Astrocyte (in vitro differentiated cells and primary cell): ENCODE data around the gene NFAM1. TPM values are rescaled to one million over a fixed set of nuclear protein-coding genes. Genes with fewer than 3 reads are reported as not detected.

Experiments
- DNase-seq: peaks from one replicate; pipeline ENCODE4 v3.0.0-alpha.2; 2010; ENCODE audit warnings: low read depth
- FAIRE-seq: peaks from 2 replicates; lab custom pipeline; 2011; peaks lifted over from hg19 to GRCh38; lab: Jason Lieb, UNC
- H2AFZ ChIP-seq: 2 replicates; pipeline ENCODE4 v1.6.0; 2012; ENCODE audit warnings: low read depth, low read length, inconsistent platforms
- H3K27ac ChIP-seq: 2 replicates; pipeline ENCODE4 v1.5.1; 2011; ENCODE audit warnings: low read depth, low read length, inconsistent platforms
- H3K27me3 ChIP-seq: 2 replicates; pipeline ENCODE4 v1.6.0; 2011; ENCODE audit warnings: low read length, inconsistent platforms; ENCODE audit not compliant: insufficient read depth
- H3K36me3 ChIP-seq: 2 replicates; pipeline ENCODE4 v1.5.1; 2011; ENCODE audit warnings: low read length, inconsistent platforms; ENCODE audit not compliant: insufficient read depth
- H3K4me1 ChIP-seq: 2 replicates; pipeline ENCODE4 v1.5.1; 2011; ENCODE audit warnings: low read length, inconsistent platforms; ENCODE audit not compliant: insufficient read depth
- H3K4me2 ChIP-seq: 2 replicates; pipeline ENCODE4 v1.6.0; 2012; ENCODE audit warnings: low read length, inconsistent platforms
- H3K4me3 ChIP-seq: 2 replicates; pipeline ENCODE4 v1.5.1; 2011; ENCODE audit warnings: low read depth, mild to moderate bottlenecking, low read length, inconsistent platforms; ENCODE audit not compliant: insufficient read depth
- H3K79me2 ChIP-seq: 2 replicates; pipeline ENCODE4 v1.6.0; 2012; ENCODE audit warnings: mild to moderate bottlenecking, low read length, inconsistent platforms; ENCODE audit not compliant: insufficient read depth
- H3K9ac ChIP-seq: 2 replicates; pipeline ENCODE4 v1.6.0; 2012; ENCODE audit warnings: mild to moderate bottlenecking, low read length, inconsistent platforms
- H3K9me3 ChIP-seq: 2 replicates; pipeline ENCODE4 v1.5.1; 2012; ENCODE audit warnings: low read depth, mild to moderate bottlenecking, low read length, inconsistent platforms; ENCODE audit not compliant: insufficient read depth
- H4K20me1 ChIP-seq: 2 replicates; pipeline ENCODE4 v1.6.0; 2012; ENCODE audit warnings: low read length, inconsistent platforms; ENCODE audit not compliant: insufficient read depth
- H3K27ac Mint-ChIP-seq: one replicate; pipeline ENCODE4 v1.8.0; 2021; ENCODE audit warnings: mild to moderate bottlenecking, mixed read lengths; ENCODE audit not compliant: unreplicated experiment
- H3K27me3 Mint-ChIP-seq: one replicate; pipeline ENCODE4 v1.8.0; 2021; ENCODE audit warnings: low read depth, mixed read lengths; ENCODE audit not compliant: unreplicated experiment
- H3K36me3 Mint-ChIP-seq: one replicate; pipeline ENCODE4 v1.8.0; 2021; ENCODE audit warnings: low read depth, mixed read lengths; ENCODE audit not compliant: unreplicated experiment
- H3K4me1 Mint-ChIP-seq: one replicate; pipeline ENCODE4 v1.8.0; 2021; ENCODE audit warnings: low read depth, mixed read lengths; ENCODE audit not compliant: unreplicated experiment
- H3K4me3 Mint-ChIP-seq: one replicate; pipeline ENCODE4 v1.8.0; 2021; ENCODE audit warnings: mild to moderate bottlenecking, moderate library complexity, mixed read lengths; ENCODE audit not compliant: unreplicated experiment
- H3K9me3 Mint-ChIP-seq: one replicate; pipeline ENCODE4 v1.8.0; 2021; ENCODE audit warnings: mild to moderate bottlenecking, mixed read lengths; ENCODE audit not compliant: unreplicated experiment
- EZH2 ChIP-seq: IDR thresholded peaks from 2 replicates; pipeline ENCODE4 v1.6.1; 2012; ENCODE audit warnings: mild to moderate bottlenecking, low read length, inconsistent platforms; ENCODE audit not compliant: insufficient read depth
- total RNA-seq: library from RNA; stranded (reverse); gene quantifications from 2 replicates; pipeline ENCODE4 v1.2.1, GENCODE V29; 2021
- TF ChIP-seq, protein P1 (sequence below): IDR thresholded peaks from 2 replicates; pipeline ENCODE4 v1.5.1; 2011; ENCODE audit warnings: low read depth, mild to moderate bottlenecking, inconsistent platforms, low read length, moderate library complexity; ENCODE audit not compliant: insufficient read depth

NFAM1 gene
- total RNA-seq, 1 donor from 2014 or later: 0.07 TPM

DNA sequence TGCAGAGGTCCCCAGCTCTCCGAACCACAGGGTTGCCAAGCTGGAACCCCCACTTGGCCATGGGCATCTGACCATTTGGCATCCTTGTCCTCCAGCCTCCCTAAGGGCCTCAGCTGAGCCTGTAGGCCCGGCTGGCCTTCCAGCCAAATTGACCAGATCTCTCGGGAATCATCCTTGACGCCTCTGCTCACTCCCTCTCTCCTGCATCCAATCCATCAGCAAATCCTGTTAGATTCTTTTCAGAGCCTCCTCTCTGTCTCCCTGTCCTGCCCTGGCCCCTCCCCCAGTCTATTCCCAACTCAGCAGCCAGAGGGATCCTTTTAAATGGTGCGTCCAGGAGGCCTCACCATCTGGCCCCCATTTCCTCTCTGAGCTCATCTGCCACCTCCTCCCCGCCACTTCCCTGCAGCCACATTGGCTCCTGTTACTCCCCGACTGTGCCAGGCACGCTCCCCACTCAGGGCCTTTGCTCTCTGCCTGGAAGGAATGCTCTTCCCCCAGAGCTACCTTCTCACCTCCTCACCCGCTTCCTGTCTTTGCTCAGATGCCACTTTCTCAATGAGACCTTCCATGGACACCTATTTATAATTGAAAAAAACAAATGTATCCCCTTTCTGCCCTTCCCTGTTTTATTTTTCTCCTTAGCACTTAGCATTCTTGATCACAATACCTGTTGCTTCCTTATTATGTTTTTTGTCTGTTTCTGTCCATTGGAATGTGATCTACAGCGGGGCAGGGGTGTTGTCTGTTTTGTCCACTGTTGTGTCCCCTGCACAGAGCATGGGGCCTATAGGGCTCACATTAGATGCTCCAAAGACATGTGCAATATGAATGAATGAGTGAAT, 78.1 kb downstream of the NFAM1 start:
- no peak overlapping the region for H3K27ac Mint-ChIP-seq
- FAIRE-seq: no peak

DNA sequence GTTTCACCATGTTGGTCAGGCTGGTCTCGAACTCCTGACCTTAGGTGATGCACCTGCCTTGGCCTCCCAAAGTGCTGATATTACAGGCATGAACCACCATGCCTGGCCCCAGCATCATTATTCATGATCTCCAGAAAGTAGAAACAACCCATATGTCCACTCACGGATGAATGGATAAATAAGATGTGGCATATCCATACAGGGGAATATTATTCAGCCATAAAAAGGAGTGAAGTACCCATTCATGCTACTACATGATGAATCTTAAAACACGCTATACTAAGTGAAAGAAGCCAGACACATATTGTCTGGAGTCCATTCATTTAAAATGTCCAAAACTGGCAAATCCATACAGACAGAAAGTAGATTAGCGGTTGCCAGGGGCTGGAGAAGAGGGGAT, 81.8 kb downstream of the NFAM1 start:
- Histone ChIP-seq H3K4me2 (no peak overlapping the region), H3K79me2 (no peaks in the 10 kb centered on the region), H3K9me3 (no peaks in the 10 kb centered on the region), H3K9ac (no peak overlapping the region), H4K20me1 (no peaks in the 10 kb centered on the region), H3K27ac (no peak overlapping the region), H3K4me3 (no peak overlapping the region), H3K4me1 (peaks cover 4% of the 10 kb centered on the region), H3K27me3 (no peaks in the 10 kb centered on the region), H3K36me3 (no peaks in the 10 kb centered on the region), H2AFZ (no peak overlapping the region)
- H3K36me3 Mint-ChIP-seq: no peaks in the 10 kb centered on the region
- H3K9me3 Mint-ChIP-seq: no peaks in the 10 kb centered on the region
- H3K4me3 Mint-ChIP-seq: no peak overlapping the region
- FAIRE-seq (no peak), DNase-seq (no peak)
- peaks cover 25% of the 10 kb centered on the region for H3K27me3 Mint-ChIP-seq
- H3K4me1 Mint-ChIP-seq: peaks cover 4% of the 10 kb centered on the region
- TF ChIP-seq, protein P1, sequence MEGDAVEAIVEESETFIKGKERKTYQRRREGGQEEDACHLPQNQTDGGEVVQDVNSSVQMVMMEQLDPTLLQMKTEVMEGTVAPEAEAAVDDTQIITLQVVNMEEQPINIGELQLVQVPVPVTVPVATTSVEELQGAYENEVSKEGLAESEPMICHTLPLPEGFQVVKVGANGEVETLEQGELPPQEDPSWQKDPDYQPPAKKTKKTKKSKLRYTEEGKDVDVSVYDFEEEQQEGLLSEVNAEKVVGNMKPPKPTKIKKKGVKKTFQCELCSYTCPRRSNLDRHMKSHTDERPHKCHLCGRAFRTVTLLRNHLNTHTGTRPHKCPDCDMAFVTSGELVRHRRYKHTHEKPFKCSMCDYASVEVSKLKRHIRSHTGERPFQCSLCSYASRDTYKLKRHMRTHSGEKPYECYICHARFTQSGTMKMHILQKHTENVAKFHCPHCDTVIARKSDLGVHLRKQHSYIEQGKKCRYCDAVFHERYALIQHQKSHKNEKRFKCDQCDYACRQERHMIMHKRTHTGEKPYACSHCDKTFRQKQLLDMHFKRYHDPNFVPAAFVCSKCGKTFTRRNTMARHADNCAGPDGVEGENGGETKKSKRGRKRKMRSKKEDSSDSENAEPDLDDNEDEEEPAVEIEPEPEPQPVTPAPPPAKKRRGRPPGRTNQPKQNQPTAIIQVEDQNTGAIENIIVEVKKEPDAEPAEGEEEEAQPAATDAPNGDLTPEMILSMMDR: no peak
- no peak for TF ChIP-seq EZH2
- no peak overlapping the region for H3K27ac Mint-ChIP-seq

More for the DNA sequence above, 78.1 kb downstream of the NFAM1 start:
- Histone ChIP-seq H3K9me3 (no peaks in the 10 kb centered on the region), H3K4me1 (peaks cover 4% of the 10 kb centered on the region), H3K4me2 (no peak overlapping the region), H3K4me3 (no peak overlapping the region), H4K20me1 (no peaks in the 10 kb centered on the region), H3K27ac (no peak overlapping the region), H3K9ac (no peak overlapping the region), H3K27me3 (no peaks in the 10 kb centered on the region), H3K36me3 (no peaks in the 10 kb centered on the region), H2AFZ (peak overlapping the region; percentile 23), H3K79me2 (no peaks in the 10 kb centered on the region)
- H3K27me3 Mint-ChIP-seq: peaks cover 34% of the 10 kb centered on the region
- peaks cover 4% of the 10 kb centered on the region for H3K4me1 Mint-ChIP-seq
- H3K4me3 Mint-ChIP-seq: no peak overlapping the region
- no peaks in the 10 kb centered on the region for H3K9me3 Mint-ChIP-seq
- H3K36me3 Mint-ChIP-seq: no peaks in the 10 kb centered on the region
- TF ChIP-seq, protein P1: no peak
- TF ChIP-seq EZH2: no peak
- DNase-seq: no peak

GRCh38 chr22:42347281-42347824, 84.8 kb downstream of the NFAM1 start:
- TF ChIP-seq EZH2: no peak
- TF ChIP-seq, protein P1: no peak
- Histone ChIP-seq H2AFZ (no peak overlapping the region), H3K4me1 (peaks cover 3% of the 10 kb centered on the region), H3K9ac (no peak overlapping the region), H3K27ac (no peak overlapping the region), H4K20me1 (peaks cover 6% of the 10 kb centered on the region), H3K27me3 (no peaks in the 10 kb centered on the region), H3K4me2 (no peak overlapping the region), H3K9me3 (no peaks in the 10 kb centered on the region), H3K4me3 (no peak overlapping the region), H3K36me3 (no peaks in the 10 kb centered on the region), H3K79me2 (no peaks in the 10 kb centered on the region)
- H3K27me3 Mint-ChIP-seq: peaks cover 29% of the 10 kb centered on the region
- H3K4me3 Mint-ChIP-seq: no peak overlapping the region
- H3K4me1 Mint-ChIP-seq: no peaks in the 10 kb centered on the region
- DNase-seq: no peak
- H3K36me3 Mint-ChIP-seq: no peaks in the 10 kb centered on the region
- no peak for FAIRE-seq
- H3K9me3 Mint-ChIP-seq: no peaks in the 10 kb centered on the region
- H3K27ac Mint-ChIP-seq: no peak overlapping the region
